Measurements from ENCODE around the gene ATAT1.

Gene ATAT1

GRCh38 chr6:30686009-30686907 lies 59.6 kb downstream of the ATAT1 start, which contains the start of gene PPP1R18:
Gene PPP1R18 (minus strand): TSS chr6:30686645. CDS start chr6:30686018, 627 bp downstream.
- TF ChIP-seq CTCF (conservative IDR thresholded peaks at IDR 0.05; ENCODE audit: low read length), result no peak
- peak; percentile 65 for DNase-seq (ENCODE audit: low read depth)
- H3K4me3 ChIP-seq (ENCODE audit: low read length), result peak within 1 kb of the TSS; percentile 93

GRCh38 chr6:30686908-30687658 lies 60.4 kb downstream of the ATAT1 start:
- TF ChIP-seq CTCF (conservative IDR thresholded peaks at IDR 0.05; ENCODE audit: low read length), result no peak
- peak; percentile 99 for DNase-seq (ENCODE audit: low read depth)

GRCh38 chr6:30687659-30688431 lies 61.2 kb downstream of the ATAT1 start:
- peak; percentile 47 for TF ChIP-seq CTCF (conservative IDR thresholded peaks at IDR 0.05; ENCODE audit: low read length)
- H3K4me3 ChIP-seq (ENCODE audit: low read length), result peak overlapping the region; percentile 93
- peak; percentile 67 for DNase-seq (ENCODE audit: low read depth)

More at GRCh38 chr6:30686908-30687658, 60.4 kb downstream of the ATAT1 start:
- peak overlapping the region; percentile 93 for H3K4me3 ChIP-seq (ENCODE audit: low read length)

- no peak for DNase-seq (ENCODE audit: low read depth)
- H3K4me3 ChIP-seq (ENCODE audit: low read length), result peak overlapping the region; percentile 93
Observed at GRCh38 chr6:30688569-30688968, 61.9 kb downstream of the ATAT1 start.

GRCh38 chr6:30689022-30689865 lies 62.6 kb downstream of the ATAT1 start:
- H3K4me3 ChIP-seq (ENCODE audit: low read length), result peak overlapping the region; percentile 93
- TF ChIP-seq CTCF (conservative IDR thresholded peaks at IDR 0.05; ENCODE audit: low read length), result no peak
- no peak for DNase-seq (ENCODE audit: low read depth)

More at GRCh38 chr6:30688569-30688968, 61.9 kb downstream of the ATAT1 start:
- TF ChIP-seq CTCF (conservative IDR thresholded peaks at IDR 0.05; ENCODE audit: low read length), result no peak

GRCh38 chr6:30689985-30690384 lies 63.3 kb downstream of the ATAT1 start:
- DNase-seq (ENCODE audit: low read depth), result no peak
- no peak for TF ChIP-seq CTCF (conservative IDR thresholded peaks at IDR 0.05; ENCODE audit: low read length)
- H3K4me3 ChIP-seq (ENCODE audit: low read length), result peak overlapping the region; percentile 97
